Mesangial cell (primary cell): ENCODE results near the gene PDXP. TPM values are rescaled to one million over a fixed set of nuclear protein-coding genes. Genes with fewer than 3 reads are reported as not detected.

Source experiments
- total RNA-seq: library from RNA; depleted of rRNA; stranded (reverse); fragments of >200 nt; gene quantifications from 2 replicates; pipeline ENCODE4 v1.2.3, GENCODE V29; 2015

The PDXP gene
- total RNA-seq: 17.2 and 23.8 TPM in 2 replicates

DNA sequence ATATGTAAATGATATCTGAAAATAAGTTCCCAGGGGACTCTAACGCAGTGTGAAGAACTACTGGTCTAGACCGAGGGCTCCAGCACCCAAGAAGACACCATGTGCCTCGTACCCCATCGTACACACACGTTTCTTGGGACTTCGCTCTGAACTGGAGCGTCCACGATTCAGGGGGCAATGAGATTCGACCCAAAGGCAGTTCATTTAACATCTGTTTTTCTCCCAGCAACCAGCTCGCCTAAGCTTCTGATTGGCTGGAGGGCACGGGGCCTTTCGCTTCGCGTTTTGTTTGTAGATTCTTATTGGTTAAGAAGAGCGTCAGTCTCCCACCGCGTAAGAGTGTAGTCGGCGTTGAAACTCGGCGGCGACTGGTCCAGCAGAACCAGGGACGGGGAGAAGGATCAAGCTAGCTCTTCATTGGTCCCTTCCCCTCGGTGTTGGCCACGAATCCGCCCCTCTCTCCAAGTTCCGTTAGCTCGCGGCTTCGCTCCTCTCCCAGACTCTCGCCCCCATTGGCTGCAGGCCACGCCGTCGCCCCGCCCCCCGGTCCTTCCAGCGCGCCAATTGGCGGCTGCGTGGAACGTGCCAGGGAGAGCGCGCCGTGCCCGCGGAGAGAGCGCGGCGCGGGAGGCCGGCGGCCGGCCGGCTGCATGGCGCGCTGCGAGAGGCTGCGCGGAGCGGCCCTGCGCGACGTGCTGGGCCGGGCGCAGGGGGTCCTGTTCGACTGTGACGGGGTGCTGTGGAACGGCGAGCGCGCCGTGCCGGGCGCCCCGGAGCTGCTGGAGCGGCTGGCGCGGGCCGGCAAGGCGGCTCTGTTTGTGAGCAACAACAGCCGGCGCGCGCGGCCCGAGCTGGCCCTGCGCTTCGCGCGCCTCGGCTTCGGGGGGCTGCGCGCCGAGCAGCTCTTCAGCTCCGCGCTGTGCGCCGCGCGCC is at the start of gene PDXP:
TSS of gene PDXP (plus strand) at position 591 of the 933 bp plus-strand sequence. CDS start at position 651, 60 bp downstream.

DNA sequence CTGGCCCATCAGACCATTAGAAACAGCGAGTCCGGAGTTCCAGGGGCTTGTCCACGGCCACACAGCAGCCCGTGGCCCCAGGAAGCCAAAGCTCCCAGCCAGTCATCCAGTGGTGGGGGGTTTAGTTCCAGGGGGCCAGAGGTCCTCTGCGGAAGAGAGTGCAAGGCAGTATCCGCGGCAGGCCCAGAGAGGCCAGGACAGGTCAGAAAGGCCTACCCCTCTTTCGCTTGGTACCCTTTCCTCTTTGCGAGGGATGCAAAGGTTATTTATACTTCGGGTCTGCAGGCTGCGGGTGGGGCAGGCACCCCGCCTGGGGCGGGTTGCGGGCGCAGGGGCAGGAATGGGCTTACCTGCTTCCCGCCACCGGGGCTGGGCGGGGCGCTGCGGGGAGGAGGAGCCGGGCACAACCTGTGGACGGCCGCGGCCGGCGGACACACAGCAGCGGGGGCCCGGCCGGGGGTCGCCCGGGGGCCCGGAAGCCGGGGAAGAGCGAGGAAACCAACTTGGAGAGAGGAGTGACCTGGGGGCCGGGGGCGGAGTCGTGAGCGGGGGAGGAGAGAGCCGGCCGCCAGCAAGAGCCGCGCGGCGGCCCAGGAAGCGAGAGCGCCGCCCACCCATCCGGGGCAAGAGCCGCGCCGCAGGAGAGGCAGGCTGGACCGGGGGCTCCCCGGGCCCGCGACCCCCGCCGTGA is 19.3 kb upstream of the PDXP start, which contains the start of gene SH3BP1:
TSS of gene SH3BP1 (plus strand) at position 600 of the 691 bp plus-strand sequence. CDS start 119 bp downstream, outside the sequence.

DNA sequence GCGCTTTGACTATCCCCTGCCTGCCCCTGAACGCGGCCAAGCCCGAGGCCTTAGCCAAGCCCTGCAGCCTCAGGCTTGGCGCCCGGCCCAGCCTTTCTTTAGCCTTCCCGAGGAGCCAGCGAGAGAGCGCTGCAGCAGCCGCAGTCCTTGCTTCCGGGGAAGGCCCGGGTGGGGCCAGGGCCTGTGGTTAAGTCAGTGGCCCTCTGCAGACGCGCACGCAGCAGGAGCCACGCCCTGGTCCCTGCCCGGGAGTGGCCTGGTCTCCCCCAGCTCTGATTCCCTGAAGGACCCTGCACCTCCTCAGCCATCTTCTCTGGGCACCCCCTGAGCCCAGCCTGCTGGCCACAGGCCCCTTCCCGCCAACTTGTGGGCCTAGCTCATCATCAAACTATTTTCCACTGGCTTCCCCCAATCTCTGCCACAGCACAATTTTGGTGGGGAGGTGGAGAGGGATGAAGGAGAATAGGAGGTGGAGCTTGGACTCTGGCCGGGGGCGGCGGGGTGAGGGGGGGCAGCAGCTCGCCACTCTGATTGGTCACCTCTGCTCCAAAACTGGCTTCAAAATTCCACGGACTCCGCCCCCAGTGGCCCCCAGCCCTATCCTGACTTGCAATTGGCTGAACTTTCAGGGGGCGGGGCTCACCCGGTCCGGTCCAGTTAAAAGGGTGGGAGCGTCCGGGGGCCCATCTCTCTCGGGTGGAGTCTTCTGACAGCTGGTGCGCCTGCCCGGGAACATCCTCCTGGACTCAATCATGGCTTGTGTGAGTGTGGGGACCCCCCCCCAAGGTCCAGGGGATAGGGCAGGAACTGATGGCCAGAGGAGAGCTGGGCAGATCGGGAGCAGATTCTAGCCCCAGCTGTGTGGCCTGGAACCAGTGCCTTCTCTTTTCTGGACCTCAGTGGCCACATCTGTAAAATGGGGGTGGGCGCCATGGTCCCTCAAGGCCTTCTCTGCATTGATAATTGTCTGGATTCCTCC is 16.7 kb downstream of the PDXP start, which contains the start of gene LGALS1:
TSS of gene LGALS1 (plus strand) at position 686 of the 979 bp plus-strand sequence. CDS start at position 753, 67 bp downstream.

DNA sequence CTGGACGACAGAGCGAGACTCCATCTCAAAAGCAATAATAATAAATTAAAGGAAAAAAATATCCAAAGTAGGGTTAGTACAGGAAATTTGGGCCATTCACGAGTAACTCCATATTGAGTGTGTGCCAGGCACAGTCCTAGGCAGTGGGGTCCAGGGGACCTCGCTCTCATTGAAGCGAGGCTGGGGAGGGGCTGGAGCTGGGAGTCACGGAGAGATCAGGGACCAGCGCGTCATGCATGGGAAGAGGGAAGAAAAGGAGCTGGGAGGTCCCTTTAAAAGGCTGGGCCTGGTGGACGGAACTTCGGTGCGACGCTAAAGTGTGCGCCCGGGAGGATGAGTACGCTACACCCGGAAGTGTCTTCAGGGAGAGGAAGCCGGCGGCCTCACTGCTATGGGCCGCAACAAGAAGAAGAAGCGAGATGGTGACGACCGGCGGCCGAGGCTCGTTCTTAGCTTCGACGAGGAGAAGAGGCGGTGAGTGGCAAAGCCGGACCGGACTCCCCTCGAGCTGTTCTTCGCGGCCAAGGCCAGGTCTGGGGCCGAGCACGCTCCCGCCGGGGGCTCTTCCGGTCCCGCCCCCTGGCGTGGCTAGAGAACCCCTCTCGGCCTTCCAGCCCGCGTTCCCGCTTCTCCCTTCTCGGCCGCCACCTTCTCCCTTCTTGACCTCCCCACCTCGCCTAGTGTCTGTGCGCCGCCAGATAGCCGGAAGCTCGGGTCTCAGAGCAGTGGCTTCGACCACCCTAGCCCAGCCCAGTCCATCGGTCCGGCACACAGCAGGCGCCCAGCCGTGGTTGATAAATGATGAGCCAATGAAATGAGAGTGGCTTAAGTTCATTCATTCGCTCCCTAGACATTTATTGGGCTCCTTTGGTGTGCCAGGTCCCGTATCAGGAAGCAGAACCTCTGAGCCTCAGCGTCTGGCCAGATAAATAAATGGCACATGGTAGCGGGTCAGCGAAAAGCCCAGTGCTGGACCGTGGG is 27.8 kb downstream of the PDXP start, which contains the start of gene NOL12:
TSS of gene NOL12 (plus strand) at position 342 of the 981 bp plus-strand sequence. CDS start at position 392, 50 bp downstream.

GRCh38 chr22:37696657-37697537 is 38.4 kb downstream of the PDXP start, which contains the start of gene TRIOBP:
TSS of gene TRIOBP (plus strand) at chr22:37697048. CDS start at chr22:37701366, 4,318 bp downstream.

Other genes with a start within 250 kb of the PDXP start
- gene ELFN2, start 231.2 kb upstream of the PDXP start, total RNA-seq: 9.0 and 20.5 TPM in 2 replicates
- gene MFNG, start 172.3 kb upstream of the PDXP start, total RNA-seq: 0.16 and 1.5 TPM in 2 replicates
- 51.3 and 56.4 TPM in 2 replicates for gene CARD10, start 139.3 kb upstream of the PDXP start, total RNA-seq
- 138 and 149 TPM in 2 replicates for gene CDC42EP1, start 98.2 kb upstream of the PDXP start, total RNA-seq
- gene LGALS2, start 78.6 kb upstream of the PDXP start, total RNA-seq: 0.89 TPM in 1 of 2 replicates, not detected in the other
- gene GGA1, start 49.9 kb upstream of the PDXP start, total RNA-seq: 43.2 and 54.6 TPM in 2 replicates
- gene SH3BP1, start 19.1 kb upstream of the PDXP start, total RNA-seq: 13.4 and 14.8 TPM in 2 replicates
- gene LGALS1, start 16.9 kb downstream of the PDXP start, total RNA-seq: 1,545 and 4,007 TPM in 2 replicates
- gene NOL12, start 27.6 kb downstream of the PDXP start, total RNA-seq: 24.7 and 32.1 TPM in 2 replicates
- 86.2 and 106 TPM in 2 replicates for gene TRIOBP, start 38.3 kb downstream of the PDXP start, total RNA-seq
- 23.1 and 32.8 TPM in 2 replicates for gene GCAT, start 149.2 kb downstream of the PDXP start, total RNA-seq
- not detected in 2 replicates for gene GALR3, start 164.7 kb downstream of the PDXP start, total RNA-seq
- 20.0 and 29.8 TPM in 2 replicates for gene ANKRD54, start 185.6 kb downstream of the PDXP start, total RNA-seq
- gene EIF3L, start 190.7 kb downstream of the PDXP start, total RNA-seq: 301 and 455 TPM in 2 replicates
- 38.4 and 58.7 TPM in 2 replicates for gene MICALL1, start 247.6 kb downstream of the PDXP start, total RNA-seq